Bronchial epithelial cell (primary cell): ENCODE results near the gene RGS16. TPM values are rescaled to one million over a fixed set of nuclear protein-coding genes. Genes with fewer than 3 reads are reported as not detected.

Experiments
- DNase-seq: peaks from one replicate; pipeline ENCODE4 v3.0.0-alpha.2; 2010; ENCODE audit warnings: low read depth
- FAIRE-seq: peaks from 2 replicates; lab custom pipeline; 2011; peaks lifted over from hg19 to GRCh38; lab: Jason Lieb, UNC
- H3K27me3 ChIP-seq: 2 replicates; pipeline ENCODE4 v1.5.1; 2011; ENCODE audit warnings: low read length; ENCODE audit not compliant: control insufficient read depth, insufficient read depth
- H3K36me3 ChIP-seq: 2 replicates; pipeline ENCODE4 v1.5.1; 2011; ENCODE audit warnings: low read length; ENCODE audit not compliant: control insufficient read depth, insufficient read depth
- H3K4me3 ChIP-seq: 2 replicates; pipeline ENCODE4 v1.5.1; 2011; ENCODE audit warnings: mild to moderate bottlenecking, low read depth, low read length, control low read depth
- CTCF ChIP-seq: IDR thresholded peaks from 2 replicates; pipeline ENCODE4 v1.5.1; 2011; ENCODE audit warnings: mild to moderate bottlenecking, moderate library complexity, low read length, control low read depth, inconsistent platforms; ENCODE audit not compliant: insufficient read depth, severe bottlenecking
- total RNA-seq: library from RNA; depleted of rRNA; stranded (reverse); fragments of >200 nt; gene quantifications from 2 replicates; pipeline ENCODE4 v1.2.1, GENCODE V29; 2014

The RGS16 gene
- total RNA-seq, 1 donor from 2014 or later, result 3.7 TPM

- TF ChIP-seq CTCF, result no peak
- no peaks in the 10 kb centered on the region for H3K36me3 ChIP-seq
- FAIRE-seq (no peak), DNase-seq (no peak)
- no peaks in the 10 kb centered on the region for H3K27me3 ChIP-seq
- no peak overlapping the region for H3K4me3 ChIP-seq
Observed at GRCh38 chr1:182627622-182628021, 23.4 kb upstream of the RGS16 start.

- Histone ChIP-seq H3K4me3 (no peak overlapping the region), H3K27me3 (no peaks in the 10 kb centered on the region), H3K36me3 (no peaks in the 10 kb centered on the region)
- FAIRE-seq (no peak), DNase-seq (peak; percentile 32)
- TF ChIP-seq CTCF, result no peak
Observed at GRCh38 chr1:182626527-182626926, 22.3 kb upstream of the RGS16 start.

- TF ChIP-seq CTCF, result no peak
- H3K4me3 ChIP-seq, result no peak overlapping the region
- H3K36me3 ChIP-seq, result no peaks in the 10 kb centered on the region
- DNase-seq, result peak; percentile 61
- no peaks in the 10 kb centered on the region for H3K27me3 ChIP-seq
- FAIRE-seq, result no peak
Observed at GRCh38 chr1:182625719-182626504, 21.7 kb upstream of the RGS16 start.

GRCh38 chr1:182625024-182625423, 20.8 kb upstream of the RGS16 start:
- DNase-seq (no peak), FAIRE-seq (no peak)
- H3K36me3 ChIP-seq, result no peaks in the 10 kb centered on the region
- no peaks in the 10 kb centered on the region for H3K27me3 ChIP-seq
- TF ChIP-seq CTCF, result no peak
- no peak overlapping the region for H3K4me3 ChIP-seq

GRCh38 chr1:182624577-182624976, 20.4 kb upstream of the RGS16 start:
- FAIRE-seq (no peak), DNase-seq (no peak)
- H3K27me3 ChIP-seq, result no peaks in the 10 kb centered on the region
- no peak for TF ChIP-seq CTCF
- H3K4me3 ChIP-seq, result no peak overlapping the region
- H3K36me3 ChIP-seq, result no peaks in the 10 kb centered on the region

- Histone ChIP-seq H3K4me3 (no peak overlapping the region), H3K36me3 (no peaks in the 10 kb centered on the region), H3K27me3 (no peaks in the 10 kb centered on the region)
- DNase-seq, result no peak
- no peak for TF ChIP-seq CTCF
- FAIRE-seq, result no peak
Observed at GRCh38 chr1:182622901-182623528, 18.8 kb upstream of the RGS16 start.
